COLO668 (cell line): ENCODE data around the gene MGAT4D.
"Not testable (repeated sequence)": the region's sequence is repeated elsewhere in the genome, so short reads cannot be mapped to it uniquely, and the experiment has no call there.

Experiments
- DNase-seq: peaks from one replicate; lab custom pipeline; 2025; ENCODE audit not compliant: unreplicated experiment; lab: John Stamatoyannopoulos, UW

The MGAT4D gene

GRCh38 chr4:140444347-140444746 lies 53.7 kb downstream of the MGAT4D start:
- DNase-seq = not testable (repeated sequence)

- no peak for DNase-seq
Observed at GRCh38 chr4:140439644-140440142, 58.4 kb downstream of the MGAT4D start.

- DNase-seq = no peak
Observed at GRCh38 chr4:140427919-140428471, 70.1 kb downstream of the MGAT4D start.

- DNase-seq = peak; percentile 91
Observed at GRCh38 chr4:140427106-140427918, 70.8 kb downstream of the MGAT4D start, which contains the start of gene CLGN. TSS of gene CLGN (minus strand) at chr4:140427648. CDS start at chr4:140413078, 14,570 bp downstream.

GRCh38 chr4:140426610-140427105 lies 71.4 kb downstream of the MGAT4D start:
- DNase-seq = peak; percentile 84

GRCh38 chr4:140423106-140423505 lies 75.0 kb downstream of the MGAT4D start:
- no peak for DNase-seq

GRCh38 chr4:140413130-140413969 lies 84.7 kb downstream of the MGAT4D start:
- DNase-seq = not testable (repeated sequence)

- DNase-seq = no peak
Observed at GRCh38 chr4:140408974-140409373, 89.1 kb downstream of the MGAT4D start.

- no peak for DNase-seq
Observed at GRCh38 chr4:140406292-140406691, 91.8 kb downstream of the MGAT4D start.

- no peak for DNase-seq
Observed at GRCh38 chr4:140400111-140400510, 98.0 kb downstream of the MGAT4D start.

GRCh38 chr4:140395668-140396067 lies 102.4 kb downstream of the MGAT4D start:
- DNase-seq = no peak
